Measurements from ENCODE around the gene FBN3.

- TF ChIP-seq POLR2A (IDR thresholded peaks at IDR 0.05) = no peak
- TF ChIP-seq CTCF (IDR thresholded peaks at IDR 0.05) = no peak
Measured at GRCh38 chr19:8046569-8047165, 102.7 kb downstream of the FBN3 start.

Data from testis (tissue), 2 donors.